GM19328 (cell line): ENCODE measurements around the gene TMEM170B.
"Not testable (repeated sequence)": the region's sequence is repeated elsewhere in the genome, so short reads cannot be mapped to it uniquely, and the experiment has no call there.

Source experiments
- ATAC-seq: cut with Tn5 transposase; IDR thresholded peaks from one replicate; pipeline ENCODE4 v1.9.1; 2021; ENCODE audit warnings: mild to moderate bottlenecking, moderate library complexity; ENCODE audit not compliant: unreplicated experiment

The TMEM170B gene

GRCh38 chr6:11527274-11527870, 10.2 kb upstream of the TMEM170B start:
- ATAC-seq, result no peak

GRCh38 chr6:11528996-11529395, 8.6 kb upstream of the TMEM170B start:
- ATAC-seq, result no peak

GRCh38 chr6:11532097-11532496, 5.5 kb upstream of the TMEM170B start:
- ATAC-seq, result no peak

GRCh38 chr6:11534561-11534960, 3.0 kb upstream of the TMEM170B start:
- ATAC-seq, result no peak

GRCh38 chr6:11535801-11536230, 1.7 kb upstream of the TMEM170B start:
- no peak for ATAC-seq

GRCh38 chr6:11536795-11537194, 754 bp upstream of the TMEM170B start:
- no peak for ATAC-seq

GRCh38 chr6:11538052-11538818, 686 bp downstream of the TMEM170B start:
- peak; percentile 15 for ATAC-seq

GRCh38 chr6:11538819-11539468, 1.4 kb downstream of the TMEM170B start:
- ATAC-seq, result no peak

- no peak for ATAC-seq
These were observed 5.3 kb downstream of the TMEM170B start for GRCh38 chr6:11542863-11543262.

GRCh38 chr6:11543919-11544518, 6.5 kb downstream of the TMEM170B start:
- no peak for ATAC-seq

GRCh38 chr6:11547846-11548245, 10.3 kb downstream of the TMEM170B start:
- not testable (repeated sequence) for ATAC-seq

- not testable (repeated sequence) for ATAC-seq
These were observed 11.0 kb downstream of the TMEM170B start for GRCh38 chr6:11548578-11548977.

- no peak for ATAC-seq
These were observed 13.5 kb downstream of the TMEM170B start for GRCh38 chr6:11551053-11551452.

- no peak for ATAC-seq
These were observed 14.9 kb downstream of the TMEM170B start for GRCh38 chr6:11552442-11552841.

GRCh38 chr6:11553824-11554223, 16.3 kb downstream of the TMEM170B start:
- ATAC-seq, result no peak

- ATAC-seq, result no peak
These were observed 18.8 kb downstream of the TMEM170B start for GRCh38 chr6:11556309-11556708.

GRCh38 chr6:11563793-11564192, 26.2 kb downstream of the TMEM170B start:
- ATAC-seq, result no peak

- no peak for ATAC-seq
These were observed 29.1 kb downstream of the TMEM170B start for GRCh38 chr6:11566609-11567008.

GRCh38 chr6:11571073-11571472, 33.5 kb downstream of the TMEM170B start:
- no peak for ATAC-seq

GRCh38 chr6:11575408-11576033, 38.0 kb downstream of the TMEM170B start:
- peak; percentile 94 for ATAC-seq
